GM12878 (cell line): ENCODE data around the gene HAO2. TPM values are rescaled to one million over a fixed set of nuclear protein-coding genes. Genes with fewer than 3 reads are reported as not detected.

ENCODE experiments used
- ATAC-seq: fragments of 200-7000 bp; cut with Tn5 transposase; 3 replicates; pipeline ENCODE4 v1.9.1; 2020; ENCODE audit warnings: mild to moderate bottlenecking, moderate library complexity
- BruUV-seq: library from RNA; stranded (reverse); fragments of 400-500 nt; replicated peaks from 2 replicates; lab custom pipeline; 2021; lab: Mats Ljungman, UMichigan
- CTCF ChIA-PET: fragments of 300-600 bp; sonication (Branson Sonifier 250); formaldehyde crosslinking; extraction: SDS; loops from one replicate; lab custom pipeline; 2021; ENCODE audit warnings: inconsistent platforms; lab: Yijun Ruan, JAX
- POLR2A ChIA-PET: fragments of 350-600 bp; formaldehyde crosslinking; extraction: SDS; loops from one replicate; lab custom pipeline; 2021; ENCODE audit warnings: inconsistent platforms; lab: Charles Lee
- RAD21 ChIA-PET: fragments of 300-600 bp; sonication (Branson Sonifier 250); formaldehyde crosslinking; loops from one replicate; lab custom pipeline; 2023; ENCODE audit warnings: antibody characterized with exemption; ENCODE audit not compliant: unreplicated experiment; lab: Charles Lee
- SMC1A ChIA-PET: fragments of 300-600 bp; sonication (Branson Sonifier 250); formaldehyde crosslinking; loops from one replicate; lab custom pipeline; 2023; ENCODE audit not compliant: unreplicated experiment, uncharacterized antibody; lab: Charles Lee
- DNase-seq: peaks from one replicate; pipeline ENCODE4 v3.0.0-alpha.2; 2011; ENCODE audit warnings: low read depth, low spot score
- FAIRE-seq: peaks from 3 replicates; lab custom pipeline; 2011; peaks lifted over from hg19 to GRCh38; lab: Jason Lieb, UNC
- H2AFZ ChIP-seq: 2 replicates; pipeline ENCODE4 v1.6.0; 2011; ENCODE audit warnings: low read depth, low read length, control low read depth; ENCODE audit not compliant: control insufficient read depth
- H3K27ac ChIP-seq: 2 replicates; pipeline ENCODE4 v1.5.1; 2011; ENCODE audit warnings: control low read depth; ENCODE audit not compliant: control insufficient read depth, insufficient read depth
- H3K27me3 ChIP-seq, 2 experiments: replicated peaks in 1 of 2; 2 replicates each; pipeline versions ENCODE4 v1.6.0 to v1.6.1; 2011; ENCODE audit warnings: low read length in 1 of 2; ENCODE audit not compliant: control insufficient read depth in 2 of 2, insufficient read depth in 2 of 2
- H3K36me3 ChIP-seq, 2 experiments: 2 replicates each; pipeline ENCODE4 v1.5.1; 2011; ENCODE audit warnings: low read length in 1 of 2; ENCODE audit not compliant: control insufficient read depth in 2 of 2, insufficient read depth in 2 of 2
- H3K4me1 ChIP-seq: 2 replicates; pipeline ENCODE4 v1.6.1; 2011; ENCODE audit warnings: mild to moderate bottlenecking, low read length, moderate library complexity, mixed read lengths; ENCODE audit not compliant: control insufficient read depth, insufficient read depth
- H3K4me2 ChIP-seq: 2 replicates; pipeline ENCODE4 v1.6.0; 2011; ENCODE audit warnings: control low read depth; ENCODE audit not compliant: control insufficient read depth, insufficient read depth
- H3K4me3 ChIP-seq: fragments of 200-600 bp; sonication (generic); 2 replicates; pipeline ENCODE4 v1.5.1; 2016
- H3K79me2 ChIP-seq: 2 replicates; pipeline ENCODE4 v1.6.0; 2011; ENCODE audit warnings: low read length; ENCODE audit not compliant: control insufficient read depth, insufficient read depth
- H3K9ac ChIP-seq: 2 replicates; pipeline ENCODE4 v1.8.0; 2011; ENCODE audit warnings: low read length, control low read depth, mixed read lengths; ENCODE audit not compliant: control insufficient read depth, insufficient read depth
- H3K9me3 ChIP-seq: replicated peaks from 3 replicates; pipeline ENCODE4 v1.5.1; 2011; ENCODE audit warnings: mild to moderate bottlenecking, low read length; ENCODE audit not compliant: control insufficient read depth, insufficient read depth
- H4K20me1 ChIP-seq: 2 replicates; pipeline ENCODE4 v1.6.0; 2011; ENCODE audit not compliant: control insufficient read depth, insufficient read depth
- BACH1 ChIP-seq: fragments of 450-650 bp; IDR thresholded peaks from 2 replicates; pipeline ENCODE4 v1.6.1; 2017; ENCODE audit warnings: mild to moderate bottlenecking, borderline replicate concordance
- BCLAF1 ChIP-seq: fragments of 450-650 bp; IDR thresholded peaks from 2 replicates; pipeline ENCODE4 v1.6.1; 2017; ENCODE audit warnings: antibody characterized with exemption, mild to moderate bottlenecking, moderate library complexity
- BMI1 ChIP-seq: fragments of 450-650 bp; IDR thresholded peaks from 2 replicates; pipeline ENCODE4 v1.6.1; 2016; ENCODE audit warnings: mild to moderate bottlenecking, moderate library complexity, borderline replicate concordance
- CHD4 ChIP-seq: fragments of 200-600 bp; sonication (generic); IDR thresholded peaks from 2 replicates; pipeline ENCODE4 v1.6.1; 2016; ENCODE audit warnings: mild to moderate bottlenecking
- ETV6 ChIP-seq, 2 experiments: fragments of 450-650 bp in 1 of 2; IDR thresholded peaks in 1 of 2; conservative IDR thresholded peaks in 1 of 2; 2 replicates each; pipeline ENCODE4 v1.6.1; 2014; ENCODE audit warnings: antibody characterized with exemption in 1 of 2, borderline replicate concordance in 1 of 2, low read depth in 1 of 2, mild to moderate bottlenecking in 1 of 2, moderate library complexity in 1 of 2
- IKZF1 ChIP-seq: fragments of 450-650 bp; conservative IDR thresholded peaks from 2 replicates; pipeline ENCODE4 v1.6.1; 2017; ENCODE audit warnings: antibody characterized with exemption, mild to moderate bottlenecking
- IKZF2 ChIP-seq, 2 experiments: fragments of 450-650 bp; IDR thresholded peaks; 2 replicates each; pipeline ENCODE4 v1.6.1; 2017; ENCODE audit warnings: mild to moderate bottlenecking in 2 of 2, moderate library complexity in 2 of 2
- JUNB ChIP-seq: IDR thresholded peaks from 2 replicates; pipeline ENCODE4 v1.6.1; 2016; ENCODE audit warnings: antibody characterized with exemption, mild to moderate bottlenecking
- KLF5 ChIP-seq: fragments of 450-650 bp; IDR thresholded peaks from 2 replicates; pipeline ENCODE4 v1.6.1; 2014; ENCODE audit warnings: mild to moderate bottlenecking; ENCODE audit not compliant: partially characterized antibody
- POLR2AphosphoS5 ChIP-seq: IDR thresholded peaks from 2 replicates; pipeline ENCODE4 v1.6.1; 2011; ENCODE audit warnings: mild to moderate bottlenecking, low read length, inconsistent platforms
- RELB ChIP-seq: fragments of 450-650 bp; IDR thresholded peaks from 2 replicates; pipeline ENCODE4 v1.6.1; 2017; ENCODE audit warnings: low read depth, mild to moderate bottlenecking, moderate library complexity
- SKIL ChIP-seq: fragments of 450-650 bp; IDR thresholded peaks from 2 replicates; pipeline ENCODE4 v1.6.1; 2017; ENCODE audit warnings: mild to moderate bottlenecking, low read depth, inconsistent platforms; ENCODE audit not compliant: poor library complexity, severe bottlenecking
- TCF3 ChIP-seq: IDR thresholded peaks from 2 replicates; pipeline ENCODE4 v1.6.1; 2012; ENCODE audit warnings: low read depth, mild to moderate bottlenecking, low read length, borderline replicate concordance; ENCODE audit not compliant: insufficient read depth
- ZBTB33 ChIP-seq: fragments of 450-650 bp; IDR thresholded peaks from 2 replicates; pipeline ENCODE4 v1.6.1; 2017; ENCODE audit warnings: mild to moderate bottlenecking
- ZNF24 ChIP-seq: fragments of 450-650 bp; IDR thresholded peaks from 2 replicates; pipeline ENCODE4 v1.6.1; 2017; ENCODE audit warnings: antibody characterized with exemption, mild to moderate bottlenecking
- ZNF274 ChIP-seq: IDR thresholded peaks from one replicate; pipeline ENCODE4 v1.8.0; 2011; ENCODE audit not compliant: insufficient read length, insufficient read depth
- whole genome bisulfite sequencing: methylation state at CpG from one replicate; pipeline ENCODE4 v1.1.6; 2016; ENCODE audit warnings: low lambda C conversion rate; ENCODE audit not compliant: insufficient replicate concordance, insufficient coverage; ENCODE audit errors: missing lambda C conversion rate; 5-methylcytosine and 5-hydroxymethylcytosine counted together
- in situ Hi-C: fragments of 300-500 bp; cut with MboI; formaldehyde crosslinking; loops from 9 replicates; pipeline ENCODE4 v1.14.3; 2018; ENCODE audit warnings: mixed read lengths
- intact Hi-C: fragments of 100-400 bp; cut with micrococcal nuclease; formaldehyde crosslinking; loops from one replicate; pipeline ENCODE4 v1.14.2; 2022; ENCODE audit not compliant: unreplicated experiment
- polyA plus RNA-seq, 11 experiments: library from polyadenylated mRNA; depleted of rRNA in 4 of 11; unstranded in 6 of 11; stranded (reverse) in 5 of 11; fragments of >200 nt; fragmentation: Nextera tagmentation in 4 of 11; fragmentation: Illumina TruSeq in 1 of 11; extraction: Ambion mirVana in 4 of 11; extraction: Trizol in 1 of 11; gene quantifications; 1 replicate in 1 of 11; 2 replicates in 10 of 11; pipeline versions ENCODE4 v1.2.1 to v1.2.3, GENCODE V29; 2011 to 2016; ENCODE audit warnings: inconsistent platforms in 2 of 11, missing spikeins in 2 of 11, low read depth in 1 of 11
- total RNA-seq, 4 experiments: library from RNA; depleted of rRNA in 3 of 4; stranded (reverse); fragments of >200 nt in 3 of 4; fragmentation: Illumina TruSeq in 1 of 4; extraction: Trizol in 1 of 4; gene quantifications; 2 replicates each; pipeline versions ENCODE4 v1.2.1 to v1.2.3, GENCODE V29; 2013 to 2021

Gene HAO2
- total and polyA plus RNA-seq, 10 of the 15 experiments (the other 5 are each of a cell fraction or from before 2014, with no cell fraction given), result not detected

GRCh38 chr1:119391749-119392148, 23.2 kb downstream of the HAO2 start (continued):
- no peak for TF ChIP-seq ZNF274
- TF ChIP-seq BMI1, result no peak
- TF ChIP-seq POLR2AphosphoS5, result no peak
- no peak for TF ChIP-seq KLF5
- no peak for TF ChIP-seq IKZF1
- TF ChIP-seq BACH1, result no peak
- TF ChIP-seq CHD4, result no peak
- no peak for TF ChIP-seq TCF3
- TF ChIP-seq ZBTB33, result no peak

- Histone ChIP-seq H3K9ac (no peak overlapping the region), H3K36me3 (no peaks in the 10 kb centered on the region), H3K79me2 (no peaks in the 10 kb centered on the region), H3K27me3 (peaks cover 0 to 3% of the 10 kb centered on the region in 2 experiments; a peak in 2 of 4 replicates), H3K9me3 (no peaks in the 10 kb centered on the region), H3K27ac (no peak overlapping the region), H3K4me3 (no peak overlapping the region), H4K20me1 (no peaks in the 10 kb centered on the region), H3K4me1 (no peaks in the 10 kb centered on the region), H3K4me2 (no peak overlapping the region), H2AFZ (no peak overlapping the region)
- no peak for DNase-seq
- in situ Hi-C loops (no loop called here), intact Hi-C loops (no loop called here)
- no peak for FAIRE-seq
- ATAC-seq, result no peak
- 24% methylated on average over 1 of the region's 1 CpG for WGBS
- ChIA-PET RAD21 (no interaction called here), CTCF (interaction anchor here (1.1 kb wide), 1 partner anchor 21 kb away, joined by 4 read pairs; no protein-coding TSS in a partner anchor), POLR2A (no interaction called here), SMC1A (interaction anchor here (1.2 kb wide), 1 partner anchor 21 kb away, joined by 3 read pairs; no protein-coding TSS in a partner anchor)
- no TSS peak for BruUV-seq
- TF ChIP-seq IKZF2 (IDR thresholded peaks at IDR 0.05), result no peak
- no peak for TF ChIP-seq ETV6 (conservative IDR thresholded peaks at IDR 0.05 in 1 of 2, IDR thresholded peaks at IDR 0.05 in 1 of 2; ENCODE audit: borderline replicate concordance in 1 of 2, low read depth in 1 of 2)
- no peak for TF ChIP-seq BCLAF1
- TF ChIP-seq ZNF24, result no peak
- no peak for TF ChIP-seq SKIL
- no peak for TF ChIP-seq RELB
- TF ChIP-seq JUNB, result no peak
Measured at GRCh38 chr1:119394085-119394484, 25.5 kb downstream of the HAO2 start.
